Fibroblast of the aortic adventitia (primary cell): ENCODE data around the gene SETD6. TPM values are rescaled to one million over a fixed set of nuclear protein-coding genes. Genes with fewer than 3 reads are reported as not detected.

Source experiments
- DNase-seq: peaks from one replicate; pipeline ENCODE4 v3.0.0-alpha.2; 2010; ENCODE audit warnings: low read depth
- H3K4me3 ChIP-seq: 2 replicates; pipeline ENCODE4 v1.5.1; 2011; ENCODE audit warnings: low read depth, mild to moderate bottlenecking, control low read depth, low read length, moderate library complexity
- total RNA-seq: library from RNA; depleted of rRNA; stranded (reverse); fragments of >200 nt; gene quantifications from 2 replicates; pipeline ENCODE4 v1.2.3, GENCODE V29; 2012; ENCODE audit warnings: low replicate concordance
- TF ChIP-seq, protein P1 (sequence below): IDR thresholded peaks from 2 replicates; pipeline ENCODE4 v1.5.1; 2011; ENCODE audit warnings: mild to moderate bottlenecking, low read length, control low read depth, inconsistent platforms; ENCODE audit not compliant: insufficient read depth

SETD6 gene
- total RNA-seq, 1 donor: 11.7 TPM

DNA sequence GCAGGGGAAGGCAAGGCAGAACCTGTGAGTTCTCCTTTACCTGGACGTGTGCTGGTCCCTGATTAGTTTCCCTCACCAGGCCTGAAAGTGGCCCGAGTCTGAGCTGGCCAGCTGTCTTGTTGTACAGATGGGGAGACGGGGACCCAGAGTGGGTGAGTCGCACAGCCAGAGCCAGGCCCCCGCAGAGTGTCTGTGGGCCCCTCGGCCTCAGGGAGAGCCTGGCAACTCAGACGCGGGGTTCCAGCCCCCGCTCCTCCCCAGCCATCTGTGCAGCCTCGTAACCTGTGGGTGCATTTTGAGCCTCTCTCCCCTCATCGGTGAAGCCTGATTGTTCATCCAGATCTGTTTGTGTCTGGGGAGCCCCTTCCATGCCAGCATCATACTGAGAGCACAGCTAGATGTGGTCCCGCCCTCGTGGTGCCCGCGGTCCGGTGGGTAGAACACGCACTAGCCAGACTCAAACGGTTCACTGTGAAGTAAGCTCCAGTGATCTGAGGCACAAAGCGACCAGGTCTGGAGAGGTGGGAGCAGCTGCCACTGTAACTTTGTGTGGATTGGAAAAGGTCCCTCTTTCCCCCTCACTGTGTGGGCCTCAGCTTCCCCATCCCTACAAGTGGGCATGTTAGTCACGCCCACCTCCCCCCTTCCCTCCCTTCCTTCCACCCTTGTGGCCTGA is 21.4 kb upstream of the SETD6 start:
- no peak for DNase-seq
- H3K4me3 ChIP-seq: no peak overlapping the region
- TF ChIP-seq, protein P1, sequence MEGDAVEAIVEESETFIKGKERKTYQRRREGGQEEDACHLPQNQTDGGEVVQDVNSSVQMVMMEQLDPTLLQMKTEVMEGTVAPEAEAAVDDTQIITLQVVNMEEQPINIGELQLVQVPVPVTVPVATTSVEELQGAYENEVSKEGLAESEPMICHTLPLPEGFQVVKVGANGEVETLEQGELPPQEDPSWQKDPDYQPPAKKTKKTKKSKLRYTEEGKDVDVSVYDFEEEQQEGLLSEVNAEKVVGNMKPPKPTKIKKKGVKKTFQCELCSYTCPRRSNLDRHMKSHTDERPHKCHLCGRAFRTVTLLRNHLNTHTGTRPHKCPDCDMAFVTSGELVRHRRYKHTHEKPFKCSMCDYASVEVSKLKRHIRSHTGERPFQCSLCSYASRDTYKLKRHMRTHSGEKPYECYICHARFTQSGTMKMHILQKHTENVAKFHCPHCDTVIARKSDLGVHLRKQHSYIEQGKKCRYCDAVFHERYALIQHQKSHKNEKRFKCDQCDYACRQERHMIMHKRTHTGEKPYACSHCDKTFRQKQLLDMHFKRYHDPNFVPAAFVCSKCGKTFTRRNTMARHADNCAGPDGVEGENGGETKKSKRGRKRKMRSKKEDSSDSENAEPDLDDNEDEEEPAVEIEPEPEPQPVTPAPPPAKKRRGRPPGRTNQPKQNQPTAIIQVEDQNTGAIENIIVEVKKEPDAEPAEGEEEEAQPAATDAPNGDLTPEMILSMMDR: no peak

DNA sequence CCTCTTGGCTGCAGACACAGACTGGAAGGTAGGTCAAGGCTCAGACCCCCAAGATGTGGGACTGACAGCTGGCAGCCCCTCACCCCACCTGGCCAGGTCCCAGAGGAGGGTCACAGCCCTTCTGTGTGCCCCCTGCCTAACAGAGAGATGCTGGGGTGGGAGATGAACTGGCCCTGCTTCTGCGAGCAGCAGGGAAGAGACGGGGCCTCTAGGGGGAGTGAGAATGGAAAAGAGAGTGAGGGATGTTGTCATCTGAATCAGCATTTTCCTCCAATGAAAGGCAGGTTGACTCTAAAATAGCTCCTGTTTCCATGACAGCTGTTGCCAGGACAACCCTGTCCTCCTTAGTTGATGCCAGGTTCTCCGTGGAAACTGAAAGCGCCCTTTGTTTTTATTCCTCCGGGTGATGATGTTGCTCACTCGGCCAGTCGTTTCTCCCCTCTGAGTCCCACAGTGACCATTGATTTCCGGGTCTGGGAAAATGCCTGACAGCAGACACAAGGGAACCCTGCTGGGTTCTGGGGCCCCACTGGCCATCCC is 20.3 kb upstream of the SETD6 start:
- H3K4me3 ChIP-seq: peak overlapping the region; percentile 25
- TF ChIP-seq, protein P1: peak; percentile 80

DNA sequence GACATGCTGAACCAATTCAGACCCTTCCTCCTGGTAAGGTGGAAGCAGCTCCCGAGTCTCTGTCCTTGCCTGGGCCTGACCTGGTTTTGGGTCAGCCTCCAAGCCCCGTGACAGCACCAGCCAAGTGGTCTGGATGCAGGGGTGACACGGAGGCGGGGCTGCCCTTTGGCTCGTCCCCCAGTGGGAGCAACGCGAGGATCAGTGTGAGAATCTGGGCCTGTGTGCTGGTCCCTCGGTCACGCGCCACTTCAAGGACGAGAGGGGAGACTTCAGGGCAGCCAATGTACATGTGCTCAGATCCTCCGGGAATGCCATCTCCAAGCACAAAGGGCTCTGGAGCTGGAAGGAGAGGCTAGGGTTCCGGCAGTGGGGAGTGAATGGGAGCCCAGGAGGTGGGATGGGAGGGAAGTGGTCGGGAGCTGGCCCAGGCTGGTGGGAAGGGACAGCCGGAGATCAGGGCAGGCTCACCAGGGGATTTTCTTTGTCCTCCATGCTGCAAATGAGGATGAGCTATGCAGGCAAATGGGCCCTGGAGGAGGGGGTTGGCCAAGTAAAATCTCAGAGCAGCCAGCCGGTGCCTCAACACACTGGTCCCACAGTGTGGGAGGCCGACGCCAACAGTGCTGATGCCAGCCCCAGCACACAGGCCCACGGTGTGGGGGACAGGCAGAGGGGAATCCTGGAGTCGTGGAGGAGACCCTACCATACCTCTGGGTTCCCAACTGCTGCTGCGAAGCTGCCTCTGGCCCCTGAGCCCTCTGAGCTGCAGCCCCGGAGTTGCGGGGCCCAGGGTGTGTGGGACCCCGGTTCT is 19.6 kb upstream of the SETD6 start:
- no peak overlapping the region for H3K4me3 ChIP-seq
- no peak for DNase-seq
- TF ChIP-seq, protein P1: no peak

More for the DNA sequence above, 20.3 kb upstream of the SETD6 start:
- DNase-seq: peak; percentile 98

DNA sequence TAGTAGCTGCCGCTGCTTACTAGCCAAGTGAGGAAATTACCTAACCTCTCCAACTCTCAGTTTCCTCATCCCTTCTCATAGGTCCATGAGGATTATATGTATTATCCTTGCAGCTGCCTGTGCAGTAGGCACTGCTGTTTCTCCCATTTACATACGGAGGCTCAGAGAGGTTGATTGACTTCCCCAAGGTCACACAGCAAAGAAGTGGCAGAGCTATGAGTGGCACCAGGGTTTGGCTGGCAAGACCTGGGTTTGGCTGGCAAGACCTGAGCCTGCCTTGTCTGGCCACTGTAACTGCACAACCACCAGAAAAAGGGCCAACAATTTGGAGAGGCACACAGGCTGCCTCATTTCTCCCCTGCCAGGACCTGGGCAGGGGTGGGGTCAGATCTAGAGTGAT is 17.8 kb upstream of the SETD6 start:
- TF ChIP-seq, protein P1: no peak
- DNase-seq: no peak

DNA sequence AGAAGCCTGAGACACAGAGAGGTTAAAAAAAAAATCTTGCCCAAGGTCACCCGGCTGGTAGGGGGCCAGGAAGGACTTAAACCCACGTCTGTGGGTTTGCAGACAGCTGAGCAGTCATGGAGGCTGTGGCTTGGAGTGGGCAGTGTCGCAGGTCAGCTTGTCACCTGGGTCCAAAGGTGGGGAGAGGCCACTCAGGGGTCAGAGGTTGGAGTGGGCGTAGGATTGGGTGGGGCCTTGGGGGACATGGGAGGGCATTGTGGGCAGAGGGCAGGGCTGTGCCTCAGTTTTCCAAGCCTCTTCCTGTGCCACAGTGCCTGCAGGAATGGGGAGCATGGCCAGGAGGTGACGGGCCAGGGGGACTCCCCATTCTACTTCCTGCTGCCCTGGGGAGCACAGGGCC is 17.4 kb upstream of the SETD6 start:
- H3K4me3 ChIP-seq: no peak overlapping the region
- TF ChIP-seq, protein P1: no peak
- DNase-seq: no peak

More for the DNA sequence above, 17.8 kb upstream of the SETD6 start:
- no peak overlapping the region for H3K4me3 ChIP-seq

DNA sequence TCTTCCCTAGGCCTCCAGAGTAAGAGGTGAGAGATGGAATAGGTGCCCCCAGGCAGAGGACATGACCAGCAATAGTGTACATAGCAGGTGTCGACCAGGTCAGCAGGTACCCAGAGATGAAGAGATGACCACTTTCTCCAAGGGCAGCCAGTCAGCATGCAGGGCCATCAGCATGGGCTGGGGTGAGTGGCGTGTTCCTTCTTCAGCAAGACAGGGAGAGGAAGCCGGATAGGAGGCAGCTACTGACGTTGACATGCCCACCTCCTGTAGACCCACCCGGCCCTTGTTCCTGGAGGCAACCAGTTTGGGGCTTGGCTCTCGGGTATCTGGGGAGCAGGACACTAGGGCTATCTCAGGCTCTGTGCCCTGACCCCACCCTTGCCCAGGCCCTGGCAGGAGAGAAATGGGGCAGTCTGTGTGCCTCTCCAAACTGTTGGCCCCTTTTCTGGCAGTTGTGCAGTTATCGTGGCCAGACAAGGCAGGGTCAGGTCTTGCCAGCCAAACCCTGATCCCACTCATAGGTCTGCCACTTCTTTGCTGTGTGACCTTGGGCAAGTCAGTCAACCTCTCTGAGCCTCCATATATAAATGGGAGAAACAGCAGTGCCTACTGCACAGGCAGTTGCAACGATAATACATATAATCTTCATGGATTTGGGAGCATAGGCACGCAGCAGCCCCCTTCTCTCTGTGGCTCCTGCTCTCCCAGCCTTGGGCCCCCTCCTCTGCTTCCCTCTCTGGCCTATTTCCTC is 16.8 kb upstream of the SETD6 start:
- no peak overlapping the region for H3K4me3 ChIP-seq
- DNase-seq: no peak
- TF ChIP-seq, protein P1: no peak
